HepG2 (cell line): Measurements from ENCODE around the gene CASP4. TPM values are rescaled to one million over a fixed set of nuclear protein-coding genes. Genes with fewer than 3 reads are reported as not detected.

Experiments
- ATAC-seq: fragments of 200-7000 bp; cut with Tn5 transposase; 3 replicates; pipeline ENCODE4 v1.9.1; 2020; ENCODE audit warnings: mild to moderate bottlenecking, moderate library complexity
- BruUV-seq: library from RNA; stranded (reverse); fragments of 400-500 nt; replicated peaks from 2 replicates; lab custom pipeline; 2021; lab: Mats Ljungman, UMichigan
- CTCF ChIA-PET: fragments of 300-600 bp; formaldehyde crosslinking; extraction: SDS; loops from one replicate; lab custom pipeline; 2021; ENCODE audit warnings: low total read pairs, inconsistent platforms, low intra/inter-chr PET ratio; lab: Yijun Ruan, JAX
- POLR2A ChIA-PET: fragments of 350-600 bp; sonication (Branson Sonifier 250); formaldehyde crosslinking; loops from one replicate; lab custom pipeline; 2020; ENCODE audit warnings: antibody characterized with exemption, inconsistent platforms; lab: Yijun Ruan, JAX
- DNase-seq: peaks from one replicate; pipeline ENCODE4 v3.0.0-alpha.2; 2015; ENCODE audit warnings: low spot score
- FAIRE-seq: peaks from 3 replicates; lab custom pipeline; 2011; peaks lifted over from hg19 to GRCh38; lab: Jason Lieb, UNC
- H2AFZ ChIP-seq: one replicate; pipeline ENCODE4 v1.6.1; 2011; ENCODE audit warnings: low read length, inconsistent platforms
- H3K27ac ChIP-seq: fragments of 300-600 bp; 3 replicates; pipeline ENCODE4 v1.8.0; 2011; ENCODE audit warnings: mixed run types, mild to moderate bottlenecking, mixed read lengths, low read length, inconsistent platforms; ENCODE audit not compliant: insufficient read depth; ENCODE audit errors: extremely low read length
- H3K27me3 ChIP-seq, 2 experiments: fragments of 200-600 bp in 1 of 2; 2 replicates in 1 of 2; 3 replicates in 1 of 2; pipeline versions ENCODE4 v1.6.0 to v1.8.0; 2011; ENCODE audit warnings: low read length in 2 of 2, mild to moderate bottlenecking in 2 of 2, moderate library complexity in 2 of 2, inconsistent platforms in 1 of 2; ENCODE audit not compliant: insufficient read depth in 2 of 2, control insufficient read depth in 1 of 2
- H3K36me3 ChIP-seq, 2 experiments: fragments of 200-600 bp in 1 of 2; replicated peaks in 1 of 2; 2 replicates in 1 of 2; 3 replicates in 1 of 2; pipeline versions ENCODE4 v1.5.1 to v1.8.0; 2011; ENCODE audit warnings: low read length in 2 of 2, inconsistent platforms in 1 of 2; ENCODE audit not compliant: insufficient read depth in 2 of 2, control insufficient read depth in 1 of 2
- H3K4me1 ChIP-seq: 2 replicates; pipeline ENCODE4 v1.5.1; 2012; ENCODE audit warnings: low read length, inconsistent platforms; ENCODE audit not compliant: insufficient read depth
- H3K4me2 ChIP-seq: 2 replicates; pipeline ENCODE4 v1.6.0; 2011; ENCODE audit warnings: low read depth, low read length, inconsistent platforms
- H3K4me3 ChIP-seq, 3 experiments: fragments of 200-600 bp in 1 of 3; sonication (generic), shearing (Covaris generic) in 1 of 3; replicated peaks in 1 of 3; 2 replicates each; pipeline ENCODE4 v1.5.1; 2011 to 2016; ENCODE audit warnings: low read length in 3 of 3, inconsistent platforms in 2 of 3, low read depth in 2 of 3, mild to moderate bottlenecking in 2 of 3, control low read depth in 1 of 3, mixed read lengths in 1 of 3; ENCODE audit not compliant: insufficient read depth in 1 of 3
- H3K79me2 ChIP-seq: one replicate; pipeline ENCODE4 v1.6.1; 2011; ENCODE audit warnings: low read length, inconsistent platforms; ENCODE audit not compliant: insufficient read depth
- H3K9ac ChIP-seq: 2 replicates; pipeline ENCODE4 v1.6.0; 2011; ENCODE audit warnings: mild to moderate bottlenecking, low read depth, low read length, inconsistent platforms; ENCODE audit not compliant: insufficient read depth
- H3K9me3 ChIP-seq: 2 replicates; pipeline ENCODE4 v1.5.1; 2012; ENCODE audit warnings: mild to moderate bottlenecking, low read length
- H4K20me1 ChIP-seq: 2 replicates; pipeline ENCODE4 v1.6.0; 2011; ENCODE audit warnings: inconsistent platforms, mild to moderate bottlenecking, low read length, moderate library complexity; ENCODE audit not compliant: insufficient read depth
- EP300 ChIP-seq, 3 experiments: sonication (generic) in 1 of 3; formaldehyde crosslinking in 1 of 3; IDR thresholded peaks; 2 replicates each; pipeline versions ENCODE4 v1.5.1 to v1.6.1; 2011 to 2020; ENCODE audit warnings: low read depth in 2 of 3, low read length in 2 of 3, borderline replicate concordance in 1 of 3, improper control_type of control experiment in 1 of 3, mild to moderate bottlenecking in 1 of 3, missing genetic modification reagents in 1 of 3, moderate library complexity in 1 of 3
- KAT8 ChIP-seq: IDR thresholded peaks from 2 replicates; pipeline ENCODE4 v1.6.1; 2016; ENCODE audit warnings: missing genetic modification reagents, missing compliant biosample characterization
- NR1H2 ChIP-seq: sonication (generic); formaldehyde crosslinking; IDR thresholded peaks from 2 replicates; pipeline ENCODE4 v1.8.1; 2022; ENCODE audit warnings: low read depth, missing genetic modification reagents, borderline replicate concordance
- RCOR2 ChIP-seq: IDR thresholded peaks from 2 replicates; pipeline ENCODE4 v1.6.1; 2016; ENCODE audit warnings: missing biosample characterization, missing genetic modification reagents
- SMC3 ChIP-seq: IDR thresholded peaks from 2 replicates; pipeline ENCODE4 v1.6.1; 2011; ENCODE audit warnings: low read length, improper control_type of control experiment
- STAG1 ChIP-seq: sonication (generic); formaldehyde crosslinking; IDR thresholded peaks from 2 replicates; pipeline ENCODE4 v1.4.0; 2020; ENCODE audit warnings: missing genetic modification reagents
- ZMYM4 ChIP-seq: sonication (generic); formaldehyde crosslinking; IDR thresholded peaks from 2 replicates; pipeline ENCODE4 v1.8.1; 2023; ENCODE audit warnings: mild to moderate bottlenecking, missing genetic modification reagents
- WGBS: methylation state at CpG from one replicate; pipeline ENCODE4 v1.1.6; 2017; ENCODE audit warnings: low lambda C conversion rate; 5-methylcytosine and 5-hydroxymethylcytosine counted together
- in situ Hi-C: cut with HindIII; loops from 2 replicates; pipeline ENCODE4 v1.10.0; 2017; ENCODE audit warnings: low pct_unique_long_range_greater_than_20kb; ENCODE audit not compliant: extremely low pct_ligation_motif_present
- intact Hi-C: fragments of 100-400 bp; cut with micrococcal nuclease; formaldehyde crosslinking; loops from one replicate; pipeline ENCODE4 v1.10.0; 2022; ENCODE audit not compliant: unreplicated experiment
- polyA plus RNA-seq, 8 experiments: library from polyadenylated mRNA; depleted of rRNA in 3 of 8; stranded (reverse) in 7 of 8; unstranded in 1 of 8; fragments of >200 nt; fragmentation: Illumina TruSeq in 4 of 8; extraction: Trizol in 4 of 8; gene quantifications; 2 replicates each; pipeline versions ENCODE4 v1.2.1 to v1.2.3, GENCODE V29; 2011 to 2016; ENCODE audit warnings: low read depth in 4 of 8, missing spikeins in 1 of 8, mixed read lengths in 1 of 8; ENCODE audit not compliant: insufficient read depth in 1 of 8
- total RNA-seq, 5 experiments: library from RNA; depleted of rRNA; stranded (reverse); fragments of >200 nt; fragmentation: Illumina TruSeq; extraction: Trizol; gene quantifications; 2 replicates each; pipeline ENCODE4 v1.2.3, GENCODE V29; 2016; ENCODE audit warnings: low read depth in 1 of 5
- TF ChIP-seq, protein P1 (sequence below): sonication (generic); formaldehyde crosslinking; IDR thresholded peaks from 2 replicates; pipeline ENCODE4 v1.5.0; 2020; ENCODE audit warnings: mild to moderate bottlenecking, missing genetic modification reagents
- TF ChIP-seq, protein P2 (sequence below), 2 experiments: IDR thresholded peaks; 2 replicates each; pipeline ENCODE4 v1.6.1; 2011 to 2012; ENCODE audit warnings: low read length in 2 of 2, borderline replicate concordance in 1 of 2, low read depth in 1 of 2, mild to moderate bottlenecking in 1 of 2, moderate library complexity in 1 of 2
- TF ChIP-seq, protein P3 (sequence below): sonication (generic); formaldehyde crosslinking; IDR thresholded peaks from 2 replicates; pipeline ENCODE4 v1.4.0; 2020; ENCODE audit warnings: missing genetic modification reagents

The CASP4 gene
- total and polyA plus RNA-seq, 2 of the 13 experiments (the other 11 are each of a cell fraction or from before 2014, with no cell fraction given) = 56.4 to 69.8 TPM

DNA sequence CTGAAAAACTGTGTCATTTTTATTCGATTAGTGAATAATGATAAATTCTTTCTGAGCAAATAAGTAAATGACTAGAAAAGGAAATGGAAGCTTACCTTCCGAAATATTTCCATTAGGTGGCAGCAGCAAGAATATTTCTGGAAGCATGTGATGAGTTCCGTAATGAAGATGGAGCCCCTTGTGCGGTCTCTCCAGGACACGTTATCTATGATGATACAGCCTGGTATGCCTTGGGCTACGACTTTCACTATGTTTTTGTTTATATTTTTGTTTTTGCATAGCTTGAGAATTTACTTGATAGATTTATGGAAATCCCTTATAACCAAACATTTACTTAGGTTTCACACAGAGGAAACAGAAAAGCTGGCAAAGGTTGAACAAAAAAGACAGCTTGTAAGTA, 28.9 kb upstream of the CASP4 start:
- ATAC-seq (no peak), DNase-seq (no peak), FAIRE-seq (no peak)
- H3K4me3 ChIP-seq = no peak overlapping the region
- no peak overlapping the region for H3K4me2 ChIP-seq
- 28% methylated on average over 6 of the region's 6 CpGs for WGBS
- TF ChIP-seq, protein P1, sequence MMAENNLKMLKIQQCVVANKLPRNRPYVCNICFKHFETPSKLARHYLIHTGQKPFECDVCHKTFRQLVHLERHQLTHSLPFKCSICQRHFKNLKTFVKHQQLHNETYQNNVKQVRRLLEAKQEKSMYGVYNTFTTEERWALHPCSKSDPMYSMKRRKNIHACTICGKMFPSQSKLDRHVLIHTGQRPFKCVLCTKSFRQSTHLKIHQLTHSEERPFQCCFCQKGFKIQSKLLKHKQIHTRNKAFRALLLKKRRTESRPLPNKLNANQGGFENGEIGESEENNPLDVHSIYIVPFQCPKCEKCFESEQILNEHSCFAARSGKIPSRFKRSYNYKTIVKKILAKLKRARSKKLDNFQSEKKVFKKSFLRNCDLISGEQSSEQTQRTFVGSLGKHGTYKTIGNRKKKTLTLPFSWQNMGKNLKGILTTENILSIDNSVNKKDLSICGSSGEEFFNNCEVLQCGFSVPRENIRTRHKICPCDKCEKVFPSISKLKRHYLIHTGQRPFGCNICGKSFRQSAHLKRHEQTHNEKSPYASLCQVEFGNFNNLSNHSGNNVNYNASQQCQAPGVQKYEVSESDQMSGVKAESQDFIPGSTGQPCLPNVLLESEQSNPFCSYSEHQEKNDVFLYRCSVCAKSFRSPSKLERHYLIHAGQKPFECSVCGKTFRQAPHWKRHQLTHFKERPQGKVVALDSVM (CRISPR knock-in tag) = no peak
- TF ChIP-seq EP300 (IDR thresholded peaks at IDR 0.05; ENCODE audit: low read depth in 2 of 2, low read length in 2 of 2) (no peak), EP300 (CRISPR knock-in tag; IDR thresholded peaks at IDR 0.05; ENCODE audit: borderline replicate concordance) (no peak), SMC3 (peak; percentile 7; the same call in 1 of the 2 replicates), KAT8 (0 out of 2 replicates have a peak, but pooled peaks have one; percentile 23), RCOR2 (CRISPR knock-in tag) (no peak), STAG1 (CRISPR knock-in tag) (peak; percentile 52), ZMYM4 (CRISPR knock-in tag) (0 out of 2 replicates have a peak, but pooled peaks have one; percentile 23), NR1H2 (CRISPR knock-in tag) (no peak)
- TF ChIP-seq, protein P2, sequence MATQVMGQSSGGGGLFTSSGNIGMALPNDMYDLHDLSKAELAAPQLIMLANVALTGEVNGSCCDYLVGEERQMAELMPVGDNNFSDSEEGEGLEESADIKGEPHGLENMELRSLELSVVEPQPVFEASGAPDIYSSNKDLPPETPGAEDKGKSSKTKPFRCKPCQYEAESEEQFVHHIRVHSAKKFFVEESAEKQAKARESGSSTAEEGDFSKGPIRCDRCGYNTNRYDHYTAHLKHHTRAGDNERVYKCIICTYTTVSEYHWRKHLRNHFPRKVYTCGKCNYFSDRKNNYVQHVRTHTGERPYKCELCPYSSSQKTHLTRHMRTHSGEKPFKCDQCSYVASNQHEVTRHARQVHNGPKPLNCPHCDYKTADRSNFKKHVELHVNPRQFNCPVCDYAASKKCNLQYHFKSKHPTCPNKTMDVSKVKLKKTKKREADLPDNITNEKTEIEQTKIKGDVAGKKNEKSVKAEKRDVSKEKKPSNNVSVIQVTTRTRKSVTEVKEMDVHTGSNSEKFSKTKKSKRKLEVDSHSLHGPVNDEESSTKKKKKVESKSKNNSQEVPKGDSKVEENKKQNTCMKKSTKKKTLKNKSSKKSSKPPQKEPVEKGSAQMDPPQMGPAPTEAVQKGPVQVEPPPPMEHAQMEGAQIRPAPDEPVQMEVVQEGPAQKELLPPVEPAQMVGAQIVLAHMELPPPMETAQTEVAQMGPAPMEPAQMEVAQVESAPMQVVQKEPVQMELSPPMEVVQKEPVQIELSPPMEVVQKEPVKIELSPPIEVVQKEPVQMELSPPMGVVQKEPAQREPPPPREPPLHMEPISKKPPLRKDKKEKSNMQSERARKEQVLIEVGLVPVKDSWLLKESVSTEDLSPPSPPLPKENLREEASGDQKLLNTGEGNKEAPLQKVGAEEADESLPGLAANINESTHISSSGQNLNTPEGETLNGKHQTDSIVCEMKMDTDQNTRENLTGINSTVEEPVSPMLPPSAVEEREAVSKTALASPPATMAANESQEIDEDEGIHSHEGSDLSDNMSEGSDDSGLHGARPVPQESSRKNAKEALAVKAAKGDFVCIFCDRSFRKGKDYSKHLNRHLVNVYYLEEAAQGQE (IDR thresholded peaks at IDR 0.05; ENCODE audit: borderline replicate concordance in 1 of 2, low read depth in 1 of 2, low read length in 2 of 2) = no peak
- TF ChIP-seq, protein P3, sequence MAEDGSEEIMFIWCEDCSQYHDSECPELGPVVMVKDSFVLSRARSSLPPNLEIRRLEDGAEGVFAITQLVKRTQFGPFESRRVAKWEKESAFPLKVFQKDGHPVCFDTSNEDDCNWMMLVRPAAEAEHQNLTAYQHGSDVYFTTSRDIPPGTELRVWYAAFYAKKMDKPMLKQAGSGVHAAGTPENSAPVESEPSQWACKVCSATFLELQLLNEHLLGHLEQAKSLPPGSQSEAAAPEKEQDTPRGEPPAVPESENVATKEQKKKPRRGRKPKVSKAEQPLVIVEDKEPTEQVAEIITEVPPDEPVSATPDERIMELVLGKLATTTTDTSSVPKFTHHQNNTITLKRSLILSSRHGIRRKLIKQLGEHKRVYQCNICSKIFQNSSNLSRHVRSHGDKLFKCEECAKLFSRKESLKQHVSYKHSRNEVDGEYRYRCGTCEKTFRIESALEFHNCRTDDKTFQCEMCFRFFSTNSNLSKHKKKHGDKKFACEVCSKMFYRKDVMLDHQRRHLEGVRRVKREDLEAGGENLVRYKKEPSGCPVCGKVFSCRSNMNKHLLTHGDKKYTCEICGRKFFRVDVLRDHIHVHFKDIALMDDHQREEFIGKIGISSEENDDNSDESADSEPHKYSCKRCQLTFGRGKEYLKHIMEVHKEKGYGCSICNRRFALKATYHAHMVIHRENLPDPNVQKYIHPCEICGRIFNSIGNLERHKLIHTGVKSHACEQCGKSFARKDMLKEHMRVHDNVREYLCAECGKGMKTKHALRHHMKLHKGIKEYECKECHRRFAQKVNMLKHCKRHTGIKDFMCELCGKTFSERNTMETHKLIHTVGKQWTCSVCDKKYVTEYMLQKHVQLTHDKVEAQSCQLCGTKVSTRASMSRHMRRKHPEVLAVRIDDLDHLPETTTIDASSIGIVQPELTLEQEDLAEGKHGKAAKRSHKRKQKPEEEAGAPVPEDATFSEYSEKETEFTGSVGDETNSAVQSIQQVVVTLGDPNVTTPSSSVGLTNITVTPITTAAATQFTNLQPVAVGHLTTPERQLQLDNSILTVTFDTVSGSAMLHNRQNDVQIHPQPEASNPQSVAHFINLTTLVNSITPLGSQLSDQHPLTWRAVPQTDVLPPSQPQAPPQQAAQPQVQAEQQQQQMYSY = no peak
- H3K9me3 ChIP-seq = no peaks in the 10 kb centered on the region
- peaks cover 45% of the 10 kb centered on the region for H3K4me1 ChIP-seq
- H3K9ac ChIP-seq = no peak overlapping the region
- peaks cover 0 to 2% of the 10 kb centered on the region in 2 experiments; a peak in 1 of 5 replicates for H3K27me3 ChIP-seq
- CTCF ChIA-PET = no interaction called here
- POLR2A ChIA-PET = no interaction called here
- H2AFZ ChIP-seq = no peak overlapping the region
- in situ Hi-C loops (no loop called here), intact Hi-C loops (loop anchor here (5.0 kb wide), 1 partner anchor 50 kb away; the partner anchor contains the start of gene CARD16)
- no peaks in the 10 kb centered on the region for H3K36me3 ChIP-seq
- no peak overlapping the region for H3K27ac ChIP-seq
- no TSS peak for BruUV-seq
- H3K79me2 ChIP-seq = no peaks in the 10 kb centered on the region
- no peaks in the 10 kb centered on the region for H4K20me1 ChIP-seq
